PC-3 (cell line): ENCODE results near the gene ELOVL4. TPM values are rescaled to one million over a fixed set of nuclear protein-coding genes. Genes with fewer than 3 reads are reported as not detected.

Experiments
- ATAC-seq: fragments of 200-7000 bp; cut with Tn5 transposase; 2 replicates; pipeline ENCODE4 v1.9.1; 2020; ENCODE audit warnings: mild to moderate bottlenecking, moderate library complexity
- BruUV-seq: library from RNA; stranded (reverse); fragments of 400-500 nt; replicated peaks from 2 replicates; lab custom pipeline; 2021; lab: Mats Ljungman, UMichigan
- CTCF ChIA-PET: fragments of 300-600 bp; sonication (Branson Sonifier 250); formaldehyde crosslinking; loops from one replicate; lab custom pipeline; 2022; ENCODE audit warnings: antibody characterized with exemption; lab: Charles Lee
- POLR2A ChIA-PET: fragments of 300-600 bp; sonication (Branson Sonifier 250); formaldehyde crosslinking; loops from one replicate; lab custom pipeline; 2022; ENCODE audit warnings: antibody characterized with exemption; ENCODE audit not compliant: unreplicated experiment; lab: Charles Lee
- DNase-seq: peaks from one replicate; pipeline ENCODE4 v3.0.0-alpha.2; 2015
- H2AFZ ChIP-seq: fragments of 300-600 bp; sonication (generic); 2 replicates; pipeline ENCODE4 v1.6.0; 2016; ENCODE audit warnings: antibody characterized with exemption, low read length
- H3F3A ChIP-seq: fragments of 300-600 bp; sonication (generic); one replicate; pipeline ENCODE4 v1.6.0; 2017; ENCODE audit warnings: antibody characterized with exemption, low read length, control low read depth, mild to moderate bottlenecking; ENCODE audit not compliant: unreplicated experiment
- H3K27ac ChIP-seq: fragments of 300-600 bp; sonication (generic); 2 replicates; pipeline ENCODE4 v1.5.1; 2016; ENCODE audit warnings: mild to moderate bottlenecking, low read length
- H3K27me3 ChIP-seq: fragments of 300-600 bp; sonication (generic); 2 replicates; pipeline ENCODE4 v1.6.1; 2016; ENCODE audit warnings: low read length, mixed read lengths
- H3K36me3 ChIP-seq: fragments of 300-600 bp; sonication (generic); 2 replicates; pipeline ENCODE4 v1.6.1; 2016; ENCODE audit warnings: low read depth, mixed run types, low read length, mixed read lengths
- H3K4me1 ChIP-seq: fragments of 300-600 bp; sonication (generic); 2 replicates; pipeline ENCODE4 v1.5.1; 2016; ENCODE audit warnings: low read length; ENCODE audit not compliant: insufficient read depth
- H3K4me2 ChIP-seq: fragments of 300-600 bp; sonication (generic); 2 replicates; pipeline ENCODE4 v1.6.0; 2016; ENCODE audit warnings: low read length
- H3K4me3 ChIP-seq: fragments of 300-600 bp; sonication (generic); 2 replicates; pipeline ENCODE4 v1.5.1; 2016; ENCODE audit warnings: mild to moderate bottlenecking, low read length, mixed read lengths
- H3K79me2 ChIP-seq: fragments of 300-600 bp; sonication (generic); 2 replicates; pipeline ENCODE4 v1.6.1; 2017; ENCODE audit warnings: low read length, mixed read lengths
- H3K9ac ChIP-seq: fragments of 300-600 bp; sonication (generic); 2 replicates; pipeline ENCODE4 v1.6.0; 2016; ENCODE audit warnings: mild to moderate bottlenecking, low read length
- H3K9me2 ChIP-seq: fragments of 300-600 bp; sonication (generic); replicated peaks from 2 replicates; pipeline ENCODE4 v1.6.1; 2016; ENCODE audit warnings: mixed run types, low read length, mixed read lengths
- H3K9me3 ChIP-seq: fragments of 300-600 bp; sonication (generic); 2 replicates; pipeline ENCODE4 v1.6.1; 2016; ENCODE audit warnings: low read length, mixed read lengths
- H4K20me1 ChIP-seq: fragments of 300-600 bp; sonication (generic); 2 replicates; pipeline ENCODE4 v1.6.1; 2016; ENCODE audit warnings: low read length, mixed read lengths
- CTCF ChIP-seq: fragments of 300-600 bp; sonication (generic); conservative IDR thresholded peaks from 2 replicates; pipeline ENCODE4 v1.5.1; 2017; ENCODE audit warnings: antibody characterized with exemption, low read depth, mild to moderate bottlenecking, low read length
- EZH2phosphoT487 ChIP-seq: fragments of 300-600 bp; sonication (generic); IDR thresholded peaks from 2 replicates; pipeline ENCODE4 v1.6.1; 2018; ENCODE audit warnings: mild to moderate bottlenecking, antibody characterized with exemption, low read length, borderline replicate concordance
- intact Hi-C: fragments of 100-400 bp; cut with micrococcal nuclease; formaldehyde crosslinking; loops from 2 replicates; pipeline ENCODE4 v1.9.0; 2023
- total RNA-seq: library from RNA; depleted of rRNA; stranded (reverse); fragments of >200 nt; gene quantifications from 2 replicates; pipeline ENCODE4 v1.2.3, GENCODE V29; 2014; rRNA removed

The ELOVL4 gene
- total RNA-seq, 1 experiment from 2014 or later = 1.1 TPM

GRCh38 chr6:79868098-79868722 lies 79.1 kb downstream of the ELOVL4 start:
- Histone ChIP-seq H3K4me1 (0 out of 2 replicates have a peak, but pooled peaks cover 6% of the 10 kb centered on the region), H2AFZ (peak overlapping the region; percentile 81), H3K36me3 (no peaks in the 10 kb centered on the region), H3K79me2 (no peaks in the 10 kb centered on the region), H3K4me3 (peak overlapping the region; percentile 64), H3K27ac (no peak overlapping the region), H3F3A (no peaks in the 10 kb centered on the region), H4K20me1 (no peaks in the 10 kb centered on the region), H3K9ac (no peak overlapping the region), H3K4me2 (peak overlapping the region; percentile 82), H3K9me3 (no peaks in the 10 kb centered on the region), H3K9me2 (no peaks in the 10 kb centered on the region), H3K27me3 (no peaks in the 10 kb centered on the region)
- intact Hi-C loops = loop anchor here (1.0 to 5.0 kb wide), 2 partner anchors 79 to 90 kb away; partner anchors contain the start of gene ELOVL4
- CTCF ChIA-PET = interaction anchor here (0.5 to 1.4 kb wide), 6 partner anchors 10 to 359 kb away, joined by 3 to 5 read pairs (median 4); no protein-coding TSS in a partner anchor
- TF ChIP-seq EZH2phosphoT487 = no peak
- peak; percentile 75 for TF ChIP-seq CTCF
- DNase-seq (peak; percentile 80), ATAC-seq (peak; percentile 21; the same call in 1 of the 2 replicates)
- no TSS peak for BruUV-seq
- POLR2A ChIA-PET = no interaction called here

Other genes starting within 250 kb of the ELOVL4 start
- gene TTK, start 57.1 kb upstream of the ELOVL4 start, total RNA-seq = 38.9 and 39.0 TPM in 2 replicates
- 9.9 and 12.7 TPM in 2 replicates for gene BCKDHB, start 159.1 kb upstream of the ELOVL4 start, total RNA-seq